PC-3 (cell line): ENCODE measurements around the gene ILDR1.

ENCODE experiments used
- EZH2 ChIP-seq: fragments of 300-600 bp; sonication (generic); IDR thresholded peaks from one replicate; pipeline ENCODE4 v1.6.1; 2017; ENCODE audit warnings: antibody characterized with exemption, mild to moderate bottlenecking, low read length; ENCODE audit not compliant: unreplicated experiment
- TF ChIP-seq, protein P1 (sequence below): fragments of 300-600 bp; sonication (generic); conservative IDR thresholded peaks from 2 replicates; pipeline ENCODE4 v1.5.1; 2017; ENCODE audit warnings: antibody characterized with exemption, low read depth, mild to moderate bottlenecking, low read length

DNA sequence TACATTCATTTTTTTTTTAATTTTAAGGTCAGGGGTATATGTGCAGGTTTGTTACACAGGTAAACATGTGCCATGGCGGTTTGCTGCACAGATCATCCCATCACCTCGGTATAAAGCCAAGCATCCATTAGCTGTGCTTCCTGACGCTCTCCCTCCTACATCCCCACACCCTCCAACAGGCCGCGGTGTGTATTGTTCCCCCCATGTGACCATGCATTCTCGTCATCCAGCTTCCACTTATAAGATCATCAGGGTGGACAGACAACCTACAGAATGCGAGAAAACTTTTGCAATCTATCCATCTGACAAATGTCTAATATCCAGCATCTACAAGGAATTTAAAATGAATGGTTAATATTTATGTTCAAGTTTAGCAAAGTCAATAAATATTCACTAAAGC is 19.4 kb downstream of the ILDR1 start:
- TF ChIP-seq, protein P1, sequence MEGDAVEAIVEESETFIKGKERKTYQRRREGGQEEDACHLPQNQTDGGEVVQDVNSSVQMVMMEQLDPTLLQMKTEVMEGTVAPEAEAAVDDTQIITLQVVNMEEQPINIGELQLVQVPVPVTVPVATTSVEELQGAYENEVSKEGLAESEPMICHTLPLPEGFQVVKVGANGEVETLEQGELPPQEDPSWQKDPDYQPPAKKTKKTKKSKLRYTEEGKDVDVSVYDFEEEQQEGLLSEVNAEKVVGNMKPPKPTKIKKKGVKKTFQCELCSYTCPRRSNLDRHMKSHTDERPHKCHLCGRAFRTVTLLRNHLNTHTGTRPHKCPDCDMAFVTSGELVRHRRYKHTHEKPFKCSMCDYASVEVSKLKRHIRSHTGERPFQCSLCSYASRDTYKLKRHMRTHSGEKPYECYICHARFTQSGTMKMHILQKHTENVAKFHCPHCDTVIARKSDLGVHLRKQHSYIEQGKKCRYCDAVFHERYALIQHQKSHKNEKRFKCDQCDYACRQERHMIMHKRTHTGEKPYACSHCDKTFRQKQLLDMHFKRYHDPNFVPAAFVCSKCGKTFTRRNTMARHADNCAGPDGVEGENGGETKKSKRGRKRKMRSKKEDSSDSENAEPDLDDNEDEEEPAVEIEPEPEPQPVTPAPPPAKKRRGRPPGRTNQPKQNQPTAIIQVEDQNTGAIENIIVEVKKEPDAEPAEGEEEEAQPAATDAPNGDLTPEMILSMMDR: no peak
- no peak for TF ChIP-seq EZH2
